LNCAP (cell line): ENCODE measurements around the gene MPDU1.
A peak's percentile ranks its signal among the peaks of the same experiment; 100 is the strongest.

Experiments
- TF ChIP-seq, protein P1 (sequence below): fragments of 450-650 bp; IDR thresholded peaks from 2 replicates; pipeline ENCODE4 v1.5.1; 2017; ENCODE audit warnings: mild to moderate bottlenecking

MPDU1 gene

GRCh38 chr17:7579001-7579833, 4.4 kb upstream of the MPDU1 start, which contains the start of gene CD68:
CD68 (plus strand) TSS chr17:7579638; CDS start chr17:7579678, 40 bp downstream.
- TF ChIP-seq, protein P1, sequence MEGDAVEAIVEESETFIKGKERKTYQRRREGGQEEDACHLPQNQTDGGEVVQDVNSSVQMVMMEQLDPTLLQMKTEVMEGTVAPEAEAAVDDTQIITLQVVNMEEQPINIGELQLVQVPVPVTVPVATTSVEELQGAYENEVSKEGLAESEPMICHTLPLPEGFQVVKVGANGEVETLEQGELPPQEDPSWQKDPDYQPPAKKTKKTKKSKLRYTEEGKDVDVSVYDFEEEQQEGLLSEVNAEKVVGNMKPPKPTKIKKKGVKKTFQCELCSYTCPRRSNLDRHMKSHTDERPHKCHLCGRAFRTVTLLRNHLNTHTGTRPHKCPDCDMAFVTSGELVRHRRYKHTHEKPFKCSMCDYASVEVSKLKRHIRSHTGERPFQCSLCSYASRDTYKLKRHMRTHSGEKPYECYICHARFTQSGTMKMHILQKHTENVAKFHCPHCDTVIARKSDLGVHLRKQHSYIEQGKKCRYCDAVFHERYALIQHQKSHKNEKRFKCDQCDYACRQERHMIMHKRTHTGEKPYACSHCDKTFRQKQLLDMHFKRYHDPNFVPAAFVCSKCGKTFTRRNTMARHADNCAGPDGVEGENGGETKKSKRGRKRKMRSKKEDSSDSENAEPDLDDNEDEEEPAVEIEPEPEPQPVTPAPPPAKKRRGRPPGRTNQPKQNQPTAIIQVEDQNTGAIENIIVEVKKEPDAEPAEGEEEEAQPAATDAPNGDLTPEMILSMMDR, result no peak

GRCh38 chr17:7579834-7580603, 3.6 kb upstream of the MPDU1 start:
- TF ChIP-seq, protein P1, result no peak

GRCh38 chr17:7580604-7581575, 2.8 kb upstream of the MPDU1 start:
- TF ChIP-seq, protein P1, result no peak

GRCh38 chr17:7582396-7583252, 1.0 kb upstream of the MPDU1 start:
- TF ChIP-seq, protein P1, result 0 out of 2 replicates have a peak, but pooled peaks have one; percentile 13

DNA sequence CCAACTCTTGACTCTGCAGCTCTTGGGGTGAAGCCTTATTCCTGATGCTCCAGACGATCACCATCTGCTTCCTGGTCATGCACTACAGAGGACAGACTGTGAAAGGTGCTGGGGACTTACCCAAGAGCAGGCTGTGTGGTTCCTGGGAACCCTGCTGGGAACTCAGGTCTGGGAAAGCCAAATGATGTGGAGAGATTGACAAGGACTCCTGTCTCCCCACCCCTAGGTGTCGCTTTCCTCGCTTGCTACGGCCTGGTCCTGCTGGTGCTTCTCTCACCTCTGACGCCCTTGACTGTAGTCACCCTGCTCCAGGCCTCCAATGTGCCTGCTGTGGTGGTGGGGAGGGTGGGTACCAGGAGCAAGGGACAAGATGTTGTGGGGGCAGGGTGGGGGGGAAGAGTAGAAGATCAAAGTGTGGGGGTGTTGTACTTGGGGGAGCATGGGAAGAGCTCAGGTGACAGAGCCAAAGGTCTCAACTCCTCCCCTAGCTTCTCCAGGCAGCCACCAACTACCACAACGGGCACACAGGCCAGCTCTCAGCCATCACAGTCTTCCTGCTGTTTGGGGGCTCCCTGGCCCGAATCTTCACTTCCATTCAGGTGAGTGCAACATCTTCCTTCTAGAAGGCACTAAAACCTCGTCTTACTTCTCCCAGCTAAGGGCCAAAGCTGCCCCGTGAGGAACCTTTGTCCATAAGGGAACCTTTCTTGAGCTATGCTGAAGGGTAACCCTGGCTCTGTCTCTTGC, 3.2 kb downstream of the MPDU1 start:
- TF ChIP-seq, protein P1, result peak; percentile 65

DNA sequence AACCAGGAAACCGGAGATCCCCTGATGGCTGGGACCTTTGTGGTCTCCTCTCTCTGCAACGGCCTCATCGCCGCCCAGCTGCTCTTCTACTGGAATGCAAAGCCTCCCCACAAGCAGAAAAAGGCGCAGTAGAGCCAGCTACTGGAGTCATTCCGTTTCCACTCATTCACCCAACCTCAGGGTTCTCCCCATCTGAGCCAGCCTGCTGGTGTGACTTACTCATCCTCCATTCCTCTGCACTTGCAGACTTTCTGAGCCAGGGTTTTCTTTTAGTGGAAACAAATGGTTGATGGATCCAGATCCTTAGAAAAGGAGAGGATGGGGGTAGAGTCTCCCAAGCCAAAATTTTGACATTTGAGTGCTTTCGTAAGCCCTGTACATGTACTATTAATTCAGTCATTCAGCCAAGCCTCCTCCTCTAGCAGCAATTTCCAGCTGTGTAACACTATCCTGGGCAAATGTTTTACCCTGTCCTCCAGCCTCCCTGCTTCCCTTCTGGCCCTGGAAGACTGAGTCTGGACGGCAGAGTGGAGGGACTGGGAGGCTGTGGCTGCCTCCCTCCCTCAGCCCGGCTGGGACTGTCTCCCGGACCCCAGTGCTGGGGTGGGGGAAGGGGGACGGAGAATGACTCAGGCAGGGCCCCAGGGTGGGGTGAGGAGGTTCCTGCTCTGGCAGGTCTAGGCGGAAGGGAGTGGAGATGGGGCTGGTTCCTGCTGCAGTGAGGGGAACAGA, 3.9 kb downstream of the MPDU1 start:
- TF ChIP-seq, protein P1, result no peak
